Panc1 (cell line): ENCODE results near the gene KRT76. TPM values are rescaled to one million over a fixed set of nuclear protein-coding genes. Genes with fewer than 3 reads are reported as not detected.

Experiments used
- ATAC-seq: fragments of 200-7000 bp; cut with Tn5 transposase; 2 replicates; pipeline ENCODE4 v1.9.1; 2020; ENCODE audit warnings: mild to moderate bottlenecking, moderate library complexity
- BruUV-seq: library from RNA; stranded (reverse); fragments of 400-500 nt; replicated peaks from 2 replicates; lab custom pipeline; 2021; lab: Mats Ljungman, UMichigan
- CTCF ChIA-PET: fragments of 300-600 bp; sonication (Branson Sonifier 250); formaldehyde crosslinking; loops from one replicate; lab custom pipeline; 2022; ENCODE audit warnings: antibody characterized with exemption; lab: Charles Lee
- POLR2A ChIA-PET: fragments of 300-600 bp; sonication (Branson Sonifier 250); formaldehyde crosslinking; loops from one replicate; lab custom pipeline; 2022; ENCODE audit warnings: antibody characterized with exemption; lab: Charles Lee
- DNase-seq: peaks from one replicate; pipeline ENCODE4 v3.0.0-alpha.2; 2010; ENCODE audit warnings: low read depth, low spot score
- H3K27ac ChIP-seq: 2 replicates; pipeline ENCODE4 v1.5.1; 2011; ENCODE audit warnings: mild to moderate bottlenecking, low read length, inconsistent platforms
- H3K27me3 ChIP-seq: fragments of 200-500 bp; sonication (Bioruptor generic); 2 replicates; pipeline ENCODE4 v1.6.0; 2014; ENCODE audit warnings: low read length, inconsistent platforms; ENCODE audit not compliant: control insufficient read depth, insufficient read depth
- H3K36me3 ChIP-seq: fragments of 200-500 bp; sonication (Bioruptor generic); 2 replicates; pipeline ENCODE4 v1.5.1; 2014; ENCODE audit warnings: inconsistent platforms, mild to moderate bottlenecking, low read length, moderate library complexity; ENCODE audit not compliant: control insufficient read depth, insufficient read depth
- H3K4me1 ChIP-seq: 2 replicates; pipeline ENCODE4 v1.5.1; 2011; ENCODE audit warnings: inconsistent platforms, mild to moderate bottlenecking, low read length, moderate library complexity; ENCODE audit not compliant: control insufficient read depth, insufficient read depth
- H3K4me3 ChIP-seq, 2 experiments: 2 replicates each; pipeline ENCODE4 v1.5.1; 2011 to 2012; ENCODE audit warnings: low read depth in 2 of 2, low read length in 2 of 2, mild to moderate bottlenecking in 2 of 2, inconsistent platforms in 1 of 2, moderate library complexity in 1 of 2
- H3K9me3 ChIP-seq: fragments of 200-500 bp; sonication (Bioruptor generic); 2 replicates; pipeline ENCODE4 v1.5.1; 2014; ENCODE audit warnings: low read depth, mild to moderate bottlenecking, inconsistent platforms, low read length, moderate library complexity; ENCODE audit not compliant: control insufficient read depth, insufficient read depth
- CTCF ChIP-seq: fragments of 450-650 bp; IDR thresholded peaks from 2 replicates; pipeline ENCODE4 v1.5.1; 2017; ENCODE audit warnings: mild to moderate bottlenecking
- POLR2AphosphoS5 ChIP-seq: IDR thresholded peaks from 2 replicates; pipeline ENCODE4 v1.6.1; 2012; ENCODE audit warnings: mild to moderate bottlenecking, low read depth, low read length, moderate library complexity
- REST ChIP-seq, 2 experiments: IDR thresholded peaks; 2 replicates each; pipeline ENCODE4 v1.6.1; 2011 to 2012; ENCODE audit warnings: low read depth in 2 of 2, control low read depth in 1 of 2, low read length in 1 of 2, mild to moderate bottlenecking in 1 of 2, moderate library complexity in 1 of 2; ENCODE audit not compliant: insufficient read depth in 1 of 2
- SIN3A ChIP-seq: IDR thresholded peaks from 2 replicates; pipeline ENCODE4 v1.6.1; 2012; ENCODE audit warnings: low read depth, mild to moderate bottlenecking, low read length, moderate library complexity, borderline replicate concordance; ENCODE audit not compliant: insufficient read depth
- TCF7L2 ChIP-seq: IDR thresholded peaks from 2 replicates; pipeline ENCODE4 v1.6.1; 2011; ENCODE audit warnings: mild to moderate bottlenecking, low read depth, low read length, inconsistent platforms
- in situ Hi-C: cut with HindIII; loops from 2 replicates; pipeline ENCODE4 v1.10.0; 2016; ENCODE audit warnings: low sequenced_read_pairs, low pct_unique_long_range_greater_than_20kb
- intact Hi-C: fragments of 100-400 bp; cut with micrococcal nuclease; formaldehyde crosslinking; loops from one replicate; pipeline ENCODE4 v1.10.0; 2022; ENCODE audit not compliant: unreplicated experiment
- total RNA-seq: library from RNA; stranded (reverse); gene quantifications from one replicate; pipeline ENCODE4 v1.2.1, GENCODE V29; 2021; ENCODE audit not compliant: unreplicated experiment

The KRT76 gene
- total RNA-seq, 1 experiment from 2014 or later, result not detected

- ChIA-PET POLR2A (no interaction called here), CTCF (no interaction called here)
- Histone ChIP-seq H3K27me3 (peaks cover 13% of the 10 kb centered on the region), H3K9me3 (no peaks in the 10 kb centered on the region), H3K4me1 (no peaks in the 10 kb centered on the region), H3K4me3 (no peak overlapping the region), H3K27ac (no peak overlapping the region), H3K36me3 (no peaks in the 10 kb centered on the region)
- ATAC-seq, result no peak
- TF ChIP-seq REST (IDR thresholded peaks at IDR 0.05; ENCODE audit: insufficient read depth in 1 of 2, low read depth in 2 of 2, low read length in 1 of 2) (no peak), CTCF (no peak), POLR2AphosphoS5 (no peak), SIN3A (no peak), TCF7L2 (no peak)
- in situ Hi-C loops, result no loop called here
- BruUV-seq, result no TSS peak
- intact Hi-C loops, result no loop called here
- DNase-seq, result no peak
These were observed 1.7 kb upstream of the KRT76 start for GRCh38 chr12:52778833-52779232.

GRCh38 chr12:52777566-52777965 is 421 bp upstream of the KRT76 start:
- Histone ChIP-seq H3K27ac (no peak overlapping the region), H3K4me1 (no peaks in the 10 kb centered on the region), H3K36me3 (no peaks in the 10 kb centered on the region), H3K4me3 (no peak overlapping the region), H3K27me3 (peaks cover 13% of the 10 kb centered on the region), H3K9me3 (no peaks in the 10 kb centered on the region)
- CTCF ChIA-PET, result no interaction called here
- no TSS peak for BruUV-seq
- intact Hi-C loops (no loop called here), in situ Hi-C loops (no loop called here)
- POLR2A ChIA-PET, result no interaction called here
- no peak for TF ChIP-seq REST (IDR thresholded peaks at IDR 0.05; ENCODE audit: insufficient read depth in 1 of 2, low read depth in 2 of 2, low read length in 1 of 2)
- no peak for TF ChIP-seq TCF7L2
- TF ChIP-seq SIN3A, result no peak
- TF ChIP-seq CTCF, result no peak
- TF ChIP-seq POLR2AphosphoS5, result no peak
- no peak for ATAC-seq
- no peak for DNase-seq
